NCI-H526 (cell line): ENCODE measurements around the gene SIX3.

Experiments used
- DNase-seq, 2 experiments: peaks; one replicate each; lab custom pipeline; 2025; lab: John Stamatoyannopoulos, UW

SIX3 gene

GRCh38 chr2:44941551-44942234 is at the start of gene SIX3:
Gene SIX3 (plus strand): TSS chr2:44941702. CDS start chr2:44942105, 403 bp downstream.
- peak in 1 of 2 experiments; percentile 63 for DNase-seq

GRCh38 chr2:44894058-44894457 is 47.4 kb upstream of the SIX3 start:
- no peak for DNase-seq

GRCh38 chr2:44895061-44895460 is 46.4 kb upstream of the SIX3 start:
- DNase-seq = no peak

- DNase-seq = peak in 1 of 2 experiments; percentile 18
Observed at GRCh38 chr2:44897406-44897805, 44.1 kb upstream of the SIX3 start.

- no peak for DNase-seq
Observed at GRCh38 chr2:44902217-44903137, 39.0 kb upstream of the SIX3 start.

GRCh38 chr2:44904578-44904977 is 36.9 kb upstream of the SIX3 start:
- no peak for DNase-seq

- no peak for DNase-seq
Observed at GRCh38 chr2:44906972-44907371, 34.5 kb upstream of the SIX3 start.

GRCh38 chr2:44909831-44910230 is 31.7 kb upstream of the SIX3 start:
- DNase-seq = no peak

GRCh38 chr2:44912660-44913059 is 28.8 kb upstream of the SIX3 start:
- no peak for DNase-seq

GRCh38 chr2:44916291-44916690 is 25.2 kb upstream of the SIX3 start:
- no peak for DNase-seq

- no peak for DNase-seq
Observed at GRCh38 chr2:44918095-44918775, 23.3 kb upstream of the SIX3 start.

GRCh38 chr2:44920751-44921150 is 20.8 kb upstream of the SIX3 start:
- DNase-seq = no peak

- no peak for DNase-seq
Observed at GRCh38 chr2:44922776-44923175, 18.7 kb upstream of the SIX3 start.

GRCh38 chr2:44925561-44926136 is 15.9 kb upstream of the SIX3 start:
- no peak for DNase-seq

GRCh38 chr2:44926957-44927356 is 14.5 kb upstream of the SIX3 start:
- peak; percentile 59 to 67 for DNase-seq

GRCh38 chr2:44927985-44928482 is 13.5 kb upstream of the SIX3 start:
- peak in 1 of 2 experiments; percentile 43 for DNase-seq

GRCh38 chr2:44928483-44929158 is 12.9 kb upstream of the SIX3 start:
- peak in 1 of 2 experiments; percentile 36 for DNase-seq

- no peak for DNase-seq
Observed at GRCh38 chr2:44929159-44929734, 12.3 kb upstream of the SIX3 start.

- peak in 1 of 2 experiments; percentile 36 for DNase-seq
Observed at GRCh38 chr2:44929735-44930273, 11.7 kb upstream of the SIX3 start.
